DND-41 (cell line): Measurements from ENCODE around the gene AGR3.

Experiments
- ATAC-seq: fragments of 200-7000 bp; cut with Tn5 transposase; 3 replicates; pipeline ENCODE4 v1.9.1; 2021; ENCODE audit warnings: low read depth; ENCODE audit not compliant: insufficient read depth
- DNase-seq: peaks from one replicate; pipeline ENCODE4 v3.0.0-alpha.2; 2020
- H2AFZ ChIP-seq: 2 replicates; pipeline ENCODE4 v1.6.0; 2012; ENCODE audit warnings: low read depth, low read length
- H3K27ac ChIP-seq: 2 replicates; pipeline ENCODE4 v1.5.1; 2012; ENCODE audit warnings: low read length, inconsistent platforms
- H3K27me3 ChIP-seq: fragments of 200-600 bp; sonication (generic); 2 replicates; pipeline ENCODE4 v1.6.0; 2012; ENCODE audit warnings: low read length, mild to moderate bottlenecking, inconsistent platforms; ENCODE audit not compliant: insufficient read depth, poor library complexity
- H3K36me3 ChIP-seq: 2 replicates; pipeline ENCODE4 v1.5.1; 2012; ENCODE audit warnings: low read length, inconsistent platforms; ENCODE audit not compliant: insufficient read depth
- H3K4me1 ChIP-seq: 2 replicates; pipeline ENCODE4 v1.5.1; 2012; ENCODE audit warnings: mild to moderate bottlenecking, low read length; ENCODE audit not compliant: insufficient read depth
- H3K4me2 ChIP-seq: 2 replicates; pipeline ENCODE4 v1.6.0; 2012; ENCODE audit warnings: mild to moderate bottlenecking, moderate library complexity, low read length, inconsistent platforms; ENCODE audit not compliant: insufficient read depth
- H3K4me3 ChIP-seq, 2 experiments: fragments of 200-600 bp in 1 of 2; shearing (Covaris generic) in 1 of 2; 2 replicates each; pipeline ENCODE4 v1.5.1; 2012 to 2016; ENCODE audit warnings: inconsistent platforms in 2 of 2, low read length in 2 of 2, mild to moderate bottlenecking in 2 of 2, low read depth in 1 of 2, moderate library complexity in 1 of 2
- H3K79me2 ChIP-seq: 2 replicates; pipeline ENCODE4 v1.6.0; 2012; ENCODE audit warnings: low read length, inconsistent platforms; ENCODE audit not compliant: insufficient read depth
- H3K9ac ChIP-seq: 2 replicates; pipeline ENCODE4 v1.6.0; 2012; ENCODE audit warnings: low read depth, mild to moderate bottlenecking, inconsistent platforms, low read length, moderate library complexity
- H3K9me3 ChIP-seq: 2 replicates; pipeline ENCODE4 v1.5.1; 2012; ENCODE audit warnings: low read length, moderate library complexity, mild to moderate bottlenecking, inconsistent platforms; ENCODE audit not compliant: insufficient read depth, severe bottlenecking
- H4K20me1 ChIP-seq: 2 replicates; pipeline ENCODE4 v1.6.0; 2012; ENCODE audit warnings: low read length; ENCODE audit not compliant: insufficient read depth
- CTCF ChIP-seq: IDR thresholded peaks from 2 replicates; pipeline ENCODE4 v1.5.1; 2012; ENCODE audit warnings: borderline replicate concordance, low read length, moderate library complexity, mild to moderate bottlenecking; ENCODE audit not compliant: poor library complexity, severe bottlenecking; ENCODE audit errors: extremely low read depth
- EZH2 ChIP-seq: IDR thresholded peaks from 3 replicates; pipeline ENCODE4 v1.6.1; 2012; ENCODE audit warnings: borderline replicate concordance, low read depth, mild to moderate bottlenecking, moderate library complexity, low read length, inconsistent platforms; ENCODE audit not compliant: severe bottlenecking

The AGR3 gene

GRCh38 chr7:16921644-16922257 lies 40.0 kb upstream of the AGR3 start:
- ATAC-seq (no peak), DNase-seq (no peak)
- TF ChIP-seq EZH2 (no peak), CTCF (no peak)
- Histone ChIP-seq H3K4me2 (no peak overlapping the region), H3K4me3 (no peak overlapping the region), H3K9me3 (no peaks in the 10 kb centered on the region), H3K27ac (no peak overlapping the region), H4K20me1 (no peaks in the 10 kb centered on the region), H3K36me3 (no peaks in the 10 kb centered on the region), H3K4me1 (no peaks in the 10 kb centered on the region), H2AFZ (no peak overlapping the region), H3K9ac (no peak overlapping the region), H3K27me3 (no peaks in the 10 kb centered on the region), H3K79me2 (no peaks in the 10 kb centered on the region)

DNA sequence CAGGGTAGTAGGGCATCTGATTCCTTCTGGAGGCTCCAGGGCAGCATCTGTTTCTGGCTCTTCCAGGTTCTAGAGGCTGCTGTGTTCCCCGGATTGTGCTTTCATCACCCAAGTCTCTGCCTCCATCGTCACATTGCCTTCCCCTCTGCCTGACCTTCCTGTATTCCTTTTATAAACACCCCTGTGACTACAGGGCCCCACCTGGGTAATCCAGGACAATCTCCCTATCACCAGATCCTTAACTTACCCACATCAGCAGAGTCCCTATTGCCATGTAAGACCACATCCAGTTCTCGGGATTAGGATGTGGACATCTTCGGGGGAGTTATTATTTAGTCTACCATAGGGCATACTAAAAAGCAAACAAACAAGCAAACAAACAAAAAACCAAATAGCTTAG lies 39.4 kb upstream of the AGR3 start:
- Histone ChIP-seq H3K4me2 (no peak overlapping the region), H3K79me2 (no peaks in the 10 kb centered on the region), H3K4me3 (no peak overlapping the region), H3K27me3 (no peaks in the 10 kb centered on the region), H2AFZ (no peak overlapping the region), H3K27ac (no peak overlapping the region), H3K36me3 (no peaks in the 10 kb centered on the region), H3K4me1 (no peaks in the 10 kb centered on the region), H4K20me1 (no peaks in the 10 kb centered on the region), H3K9ac (no peak overlapping the region), H3K9me3 (no peaks in the 10 kb centered on the region)
- TF ChIP-seq CTCF = no peak
- TF ChIP-seq EZH2 = no peak
- DNase-seq (no peak), ATAC-seq (no peak)

DNA sequence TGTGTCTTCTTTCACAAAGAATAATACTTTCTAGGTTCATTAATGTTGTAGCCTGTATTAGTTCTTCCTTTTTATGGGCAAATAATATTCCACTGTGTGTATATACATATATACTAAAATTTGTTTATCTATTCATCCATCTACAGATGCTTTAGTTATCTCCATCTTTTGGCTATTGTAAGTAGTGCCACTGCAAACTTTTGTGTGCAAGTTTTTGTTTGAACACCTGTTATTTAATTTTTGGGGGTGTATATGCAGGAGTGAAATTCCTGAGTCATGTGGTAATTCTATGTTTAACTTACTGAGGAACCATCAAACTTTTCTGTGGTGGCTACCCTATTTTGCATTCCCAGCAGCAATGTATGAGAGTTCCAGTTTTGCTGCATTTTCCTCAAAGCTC lies 37.7 kb upstream of the AGR3 start:
- H2AFZ ChIP-seq = no peak overlapping the region
- no peaks in the 10 kb centered on the region for H3K9me3 ChIP-seq
- H3K4me3 ChIP-seq = no peak overlapping the region
- TF ChIP-seq EZH2 (no peak), CTCF (no peak)
- no peak for DNase-seq
- H3K79me2 ChIP-seq = no peaks in the 10 kb centered on the region
- no peak overlapping the region for H3K9ac ChIP-seq
- H3K36me3 ChIP-seq = no peaks in the 10 kb centered on the region
- no peaks in the 10 kb centered on the region for H3K27me3 ChIP-seq
- H4K20me1 ChIP-seq = no peaks in the 10 kb centered on the region
- no peak overlapping the region for H3K27ac ChIP-seq
- ATAC-seq = no peak
- no peaks in the 10 kb centered on the region for H3K4me1 ChIP-seq
- no peak overlapping the region for H3K4me2 ChIP-seq
